ENCODE data around the gene ZNF597. TPM values are rescaled to one million over a fixed set of nuclear protein-coding genes. Genes with fewer than 3 reads are reported as not detected.

ZNF597 gene
- total RNA-seq, 2 experiments from 2014 or later: 1.9 to 2.1 TPM

- H2AFZ ChIP-seq (ENCODE audit: low read length): peak overlapping the region; percentile 83
These were observed 14.3 kb upstream of the ZNF597 start for GRCh38 chr16:3457434-3458252.

GRCh38 chr16:3454631-3455147 is 11.4 kb upstream of the ZNF597 start:
- Histone ChIP-seq H3K4me1 (ENCODE audit: insufficient read depth, low read length, poor library complexity, severe bottlenecking) (peaks cover 18% of the 10 kb centered on the region), H3K9me2 (ENCODE audit: insufficient read depth, low read length) (no peaks in the 10 kb centered on the region), H3K4me3 (ENCODE audit: low read depth, low read length, poor library complexity, severe bottlenecking) (no peak overlapping the region), H4K20me1 (ENCODE audit: insufficient read depth, low read length) (peaks cover 7% of the 10 kb centered on the region; the same call in 1 of the 2 replicates), H3K36me3 (ENCODE audit: insufficient read depth, low read length) (peaks cover 6% of the 10 kb centered on the region), H3K79me2 (ENCODE audit: insufficient read depth, low read depth, low read length) (peaks cover 15% of the 10 kb centered on the region), H3K27ac (ENCODE audit: low read depth, low read length, poor library complexity, severe bottlenecking) (no peak overlapping the region), H3K4me2 (ENCODE audit: low read length) (no peak overlapping the region), H3K9me3 (ENCODE audit: low read length) (no peaks in the 10 kb centered on the region), H2AFZ (ENCODE audit: low read length) (no peak overlapping the region)
- TF ChIP-seq EZH2phosphoT487 (IDR thresholded peaks at IDR 0.05; ENCODE audit: borderline replicate concordance, low read depth, low read length): no peak
- TF ChIP-seq CTCF (conservative IDR thresholded peaks at IDR 0.05; ENCODE audit: low read length): no peak
- DNase-seq (ENCODE audit: low spot score): no peak
- POLR2A ChIA-PET: no interaction called here
- BruUV-seq (replicated peaks): no TSS peak
- intact Hi-C loops (cut with micrococcal nuclease; ENCODE audit: unreplicated experiment): loop anchor here (5.0 kb wide), 2 partner anchors 52 to 172 kb away; partner anchors contain the start of genes ZNF174, ZNF263 and ZSCAN32
- CTCF ChIA-PET (ENCODE audit: unreplicated experiment): no interaction called here

More at GRCh38 chr16:3457434-3458252, 14.3 kb upstream of the ZNF597 start:
- Histone ChIP-seq H3K4me2 (ENCODE audit: low read length) (peak overlapping the region; percentile 97), H3K27ac (ENCODE audit: low read depth, low read length, poor library complexity, severe bottlenecking) (peak overlapping the region; percentile 53), H3K9me3 (ENCODE audit: low read length) (no peaks in the 10 kb centered on the region), H3K79me2 (ENCODE audit: insufficient read depth, low read depth, low read length) (peaks cover 43% of the 10 kb centered on the region), H4K20me1 (ENCODE audit: insufficient read depth, low read length) (peaks cover 11% of the 10 kb centered on the region; the same call in 1 of the 2 replicates), H3K36me3 (ENCODE audit: insufficient read depth, low read length) (no peaks in the 10 kb centered on the region), H3K9me2 (ENCODE audit: insufficient read depth, low read length) (no peaks in the 10 kb centered on the region), H3K4me1 (ENCODE audit: insufficient read depth, low read length, poor library complexity, severe bottlenecking) (peaks cover 43% of the 10 kb centered on the region), H3K4me3 (ENCODE audit: low read depth, low read length, poor library complexity, severe bottlenecking) (peak overlapping the region; percentile 98)
- CTCF ChIA-PET (ENCODE audit: unreplicated experiment): no interaction called here
- intact Hi-C loops (cut with micrococcal nuclease; ENCODE audit: unreplicated experiment): loop anchor here (1.0 to 5.0 kb wide), 4 partner anchors 43 to 193 kb away; partner anchors contain the start of genes CLUAP1, ZNF174, ZNF263 and ZSCAN32
- peak; percentile 94 for DNase-seq (ENCODE audit: low spot score)
- POLR2A ChIA-PET: interaction anchor here (1.1 kb wide), 1 partner anchor 14 kb away, joined by 4 read pairs; the partner anchor contains the start of genes NAA60 and ZNF597
- TF ChIP-seq CTCF (conservative IDR thresholded peaks at IDR 0.05; ENCODE audit: low read length): peak; percentile 60
- TF ChIP-seq EZH2phosphoT487 (IDR thresholded peaks at IDR 0.05; ENCODE audit: borderline replicate concordance, low read depth, low read length): no peak
- BruUV-seq (replicated peaks): TSS peak; percentile 94
